GM12891 (cell line): ENCODE results near the gene PPP6R3.

Source experiments
- POLR2A ChIP-seq: IDR thresholded peaks from 2 replicates; pipeline ENCODE4 v1.6.1; 2011; ENCODE audit warnings: low read depth, low read length, control low read depth
- POLR2AphosphoS5 ChIP-seq: IDR thresholded peaks from 2 replicates; pipeline ENCODE4 v1.6.1; 2011; ENCODE audit warnings: low read depth, low read length, control low read depth
- POU2F2 ChIP-seq: IDR thresholded peaks from 2 replicates; pipeline ENCODE4 v1.6.1; 2011; ENCODE audit warnings: low read depth, mild to moderate bottlenecking, control low read depth, low read length, moderate library complexity
- SPI1 ChIP-seq: IDR thresholded peaks from 2 replicates; pipeline ENCODE4 v1.6.1; 2011; ENCODE audit warnings: low read depth, low read length, control low read depth
- TAF1 ChIP-seq: IDR thresholded peaks from 2 replicates; pipeline ENCODE4 v1.6.1; 2011; ENCODE audit warnings: low read depth, low read length, control low read depth

DNA sequence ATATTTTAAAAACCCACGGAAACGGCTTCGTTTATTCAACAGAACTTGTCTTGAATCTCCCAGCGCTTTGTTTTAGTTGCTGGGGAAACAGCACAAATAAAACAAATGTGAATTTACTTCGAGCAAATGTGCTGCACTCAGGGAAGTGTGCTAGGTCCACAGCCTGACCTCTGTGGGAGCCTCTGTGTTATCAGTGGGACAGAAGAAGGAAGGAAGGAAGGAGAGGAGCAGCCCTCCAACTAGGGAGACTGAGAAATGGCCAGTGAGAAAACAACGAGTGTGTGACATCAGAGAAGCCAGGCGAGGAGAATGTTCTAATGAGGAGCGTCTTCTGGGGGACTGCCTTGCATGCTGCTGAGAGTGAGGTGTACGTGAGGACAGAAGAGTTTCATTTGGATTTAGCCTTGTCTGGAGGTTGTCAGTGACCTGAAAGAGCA, 42.7 kb downstream of the PPP6R3 start:
- TF ChIP-seq POLR2A (no peak), POLR2AphosphoS5 (no peak), TAF1 (no peak), POU2F2 (no peak), SPI1 (no peak)
